GM12878 (cell line): ENCODE results near the gene ZNF804A. TPM values are rescaled to one million over a fixed set of nuclear protein-coding genes. Genes with fewer than 3 reads are reported as not detected.
"Not testable (repeated sequence)": the region's sequence is repeated elsewhere in the genome, so short reads cannot be mapped to it uniquely, and the experiment has no call there.

ENCODE experiments used
- ATAC-seq: fragments of 200-7000 bp; cut with Tn5 transposase; 3 replicates; pipeline ENCODE4 v1.9.1; 2020; ENCODE audit warnings: mild to moderate bottlenecking, moderate library complexity
- BruUV-seq: library from RNA; stranded (reverse); fragments of 400-500 nt; replicated peaks from 2 replicates; lab custom pipeline; 2021; lab: Mats Ljungman, UMichigan
- CTCF ChIA-PET: fragments of 300-600 bp; sonication (Branson Sonifier 250); formaldehyde crosslinking; extraction: SDS; loops from one replicate; lab custom pipeline; 2021; ENCODE audit warnings: inconsistent platforms; lab: Yijun Ruan, JAX
- POLR2A ChIA-PET: fragments of 350-600 bp; formaldehyde crosslinking; extraction: SDS; loops from one replicate; lab custom pipeline; 2021; ENCODE audit warnings: inconsistent platforms; lab: Charles Lee
- RAD21 ChIA-PET: fragments of 300-600 bp; sonication (Branson Sonifier 250); formaldehyde crosslinking; loops from one replicate; lab custom pipeline; 2023; ENCODE audit warnings: antibody characterized with exemption; ENCODE audit not compliant: unreplicated experiment; lab: Charles Lee
- SMC1A ChIA-PET: fragments of 300-600 bp; sonication (Branson Sonifier 250); formaldehyde crosslinking; loops from one replicate; lab custom pipeline; 2023; ENCODE audit not compliant: unreplicated experiment, uncharacterized antibody; lab: Charles Lee
- DNase-seq: peaks from one replicate; pipeline ENCODE4 v3.0.0-alpha.2; 2011; ENCODE audit warnings: low read depth, low spot score
- FAIRE-seq: peaks from 3 replicates; lab custom pipeline; 2011; peaks lifted over from hg19 to GRCh38; lab: Jason Lieb, UNC
- H2AFZ ChIP-seq: 2 replicates; pipeline ENCODE4 v1.6.0; 2011; ENCODE audit warnings: low read depth, low read length, control low read depth; ENCODE audit not compliant: control insufficient read depth
- H3K27ac ChIP-seq: 2 replicates; pipeline ENCODE4 v1.5.1; 2011; ENCODE audit warnings: control low read depth; ENCODE audit not compliant: control insufficient read depth, insufficient read depth
- H3K27me3 ChIP-seq, 2 experiments: replicated peaks in 1 of 2; 2 replicates each; pipeline versions ENCODE4 v1.6.0 to v1.6.1; 2011; ENCODE audit warnings: low read length in 1 of 2; ENCODE audit not compliant: control insufficient read depth in 2 of 2, insufficient read depth in 2 of 2
- H3K36me3 ChIP-seq, 2 experiments: 2 replicates each; pipeline ENCODE4 v1.5.1; 2011; ENCODE audit warnings: low read length in 1 of 2; ENCODE audit not compliant: control insufficient read depth in 2 of 2, insufficient read depth in 2 of 2
- H3K4me1 ChIP-seq: 2 replicates; pipeline ENCODE4 v1.6.1; 2011; ENCODE audit warnings: mild to moderate bottlenecking, low read length, moderate library complexity, mixed read lengths; ENCODE audit not compliant: control insufficient read depth, insufficient read depth
- H3K4me2 ChIP-seq: 2 replicates; pipeline ENCODE4 v1.6.0; 2011; ENCODE audit warnings: control low read depth; ENCODE audit not compliant: control insufficient read depth, insufficient read depth
- H3K4me3 ChIP-seq: fragments of 200-600 bp; sonication (generic); 2 replicates; pipeline ENCODE4 v1.5.1; 2016
- H3K79me2 ChIP-seq: 2 replicates; pipeline ENCODE4 v1.6.0; 2011; ENCODE audit warnings: low read length; ENCODE audit not compliant: control insufficient read depth, insufficient read depth
- H3K9ac ChIP-seq: 2 replicates; pipeline ENCODE4 v1.8.0; 2011; ENCODE audit warnings: low read length, control low read depth, mixed read lengths; ENCODE audit not compliant: control insufficient read depth, insufficient read depth
- H3K9me3 ChIP-seq: replicated peaks from 3 replicates; pipeline ENCODE4 v1.5.1; 2011; ENCODE audit warnings: mild to moderate bottlenecking, low read length; ENCODE audit not compliant: control insufficient read depth, insufficient read depth
- H4K20me1 ChIP-seq: 2 replicates; pipeline ENCODE4 v1.6.0; 2011; ENCODE audit not compliant: control insufficient read depth, insufficient read depth
- CBX3 ChIP-seq: fragments of 200-600 bp; sonication (generic); IDR thresholded peaks from 2 replicates; pipeline ENCODE4 v1.6.1; 2016; ENCODE audit warnings: low read depth, borderline replicate concordance
- ELK1 ChIP-seq: IDR thresholded peaks from 2 replicates; pipeline ENCODE4 v1.6.1; 2012; ENCODE audit warnings: low read depth, low read length, improper control_type of control experiment
- LARP7 ChIP-seq: fragments of 450-650 bp; IDR thresholded peaks from 2 replicates; pipeline ENCODE4 v1.6.1; 2017; ENCODE audit warnings: mild to moderate bottlenecking
- NFYB ChIP-seq: IDR thresholded peaks from 2 replicates; pipeline ENCODE4 v1.6.1; 2011; ENCODE audit warnings: low read depth, mild to moderate bottlenecking, low read length, improper control_type of control experiment, moderate library complexity; ENCODE audit not compliant: insufficient read depth
- ZBED1 ChIP-seq: IDR thresholded peaks from 2 replicates; pipeline ENCODE4 v1.6.1; 2016; ENCODE audit warnings: borderline replicate concordance
- WGBS: methylation state at CpG from one replicate; pipeline ENCODE4 v1.1.6; 2016; ENCODE audit warnings: low lambda C conversion rate; ENCODE audit not compliant: insufficient replicate concordance, insufficient coverage; ENCODE audit errors: missing lambda C conversion rate; 5-methylcytosine and 5-hydroxymethylcytosine counted together
- in situ Hi-C: fragments of 300-500 bp; cut with MboI; formaldehyde crosslinking; loops from 9 replicates; pipeline ENCODE4 v1.14.3; 2018; ENCODE audit warnings: mixed read lengths
- intact Hi-C: fragments of 100-400 bp; cut with micrococcal nuclease; formaldehyde crosslinking; loops from one replicate; pipeline ENCODE4 v1.14.2; 2022; ENCODE audit not compliant: unreplicated experiment
- polyA plus RNA-seq, 11 experiments: library from polyadenylated mRNA; depleted of rRNA in 4 of 11; unstranded in 6 of 11; stranded (reverse) in 5 of 11; fragments of >200 nt; fragmentation: Nextera tagmentation in 4 of 11; fragmentation: Illumina TruSeq in 1 of 11; extraction: Ambion mirVana in 4 of 11; extraction: Trizol in 1 of 11; gene quantifications; 1 replicate in 1 of 11; 2 replicates in 10 of 11; pipeline versions ENCODE4 v1.2.1 to v1.2.3, GENCODE V29; 2011 to 2016; ENCODE audit warnings: inconsistent platforms in 2 of 11, missing spikeins in 2 of 11, low read depth in 1 of 11
- total RNA-seq, 4 experiments: library from RNA; depleted of rRNA in 3 of 4; stranded (reverse); fragments of >200 nt in 3 of 4; fragmentation: Illumina TruSeq in 1 of 4; extraction: Trizol in 1 of 4; gene quantifications; 2 replicates each; pipeline versions ENCODE4 v1.2.1 to v1.2.3, GENCODE V29; 2013 to 2021
- TF ChIP-seq, protein P1 (sequence below): IDR thresholded peaks from 2 replicates; pipeline ENCODE4 v1.6.1; 2011; ENCODE audit warnings: mild to moderate bottlenecking, low read depth, low read length, moderate library complexity; ENCODE audit not compliant: insufficient replicate concordance

Gene ZNF804A
- total and polyA plus RNA-seq, 10 of the 15 experiments (the other 5 are each of a cell fraction or from before 2014, with no cell fraction given), result 0.19 to 2.3 (median 1.4) TPM

DNA sequence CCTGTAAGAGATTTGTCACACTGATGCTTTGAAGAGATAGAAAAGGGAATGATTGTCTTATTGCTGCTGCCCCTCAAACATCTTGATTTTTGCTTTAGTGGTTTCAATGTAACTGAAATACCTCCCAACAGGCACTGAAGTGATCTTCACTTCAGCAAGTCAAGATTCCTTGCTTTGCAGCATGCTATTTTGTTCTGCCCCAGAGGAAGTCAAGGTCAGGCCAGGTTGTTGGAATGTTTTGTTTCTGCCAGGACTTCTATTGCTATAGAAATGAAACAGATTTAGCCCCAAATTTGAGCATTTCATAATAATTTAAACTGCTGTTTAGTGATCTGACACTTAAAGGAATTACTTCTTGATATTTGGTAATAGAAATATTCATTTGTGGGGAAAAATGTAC, 277.6 kb downstream of the ZNF804A start (continued):
- no peak for TF ChIP-seq ELK1

GRCh38 chr2:184877909-184878308, 279.6 kb downstream of the ZNF804A start:
- no peak for TF ChIP-seq LARP7
- TF ChIP-seq, all 136 proteins: peak for 0
- ATAC-seq (no peak), FAIRE-seq (no peak), DNase-seq (no peak)
- Histone ChIP-seq H3K9me3 (no peaks in the 10 kb centered on the region), H2AFZ (no peak overlapping the region), H3K27me3 (no peaks in the 10 kb centered on the region), H3K9ac (no peak overlapping the region), H3K4me3 (no peak overlapping the region), H4K20me1 (no peaks in the 10 kb centered on the region), H3K4me2 (no peak overlapping the region), H3K27ac (no peak overlapping the region), H3K79me2 (no peaks in the 10 kb centered on the region), H3K4me1 (no peaks in the 10 kb centered on the region), H3K36me3 (no peaks in the 10 kb centered on the region)
- BruUV-seq, result no TSS peak
- in situ Hi-C loops, result no loop called here
- 38% methylated on average over 2 of the region's 2 CpGs for WGBS
- ChIA-PET CTCF (no interaction called here), RAD21 (no interaction called here), SMC1A (no interaction called here), POLR2A (no interaction called here)
- intact Hi-C loops, result no loop called here

- no peak overlapping the region for H3K27ac ChIP-seq
- H3K9ac ChIP-seq, result no peak overlapping the region
- no peaks in the 10 kb centered on the region for H3K9me3 ChIP-seq
- SMC1A ChIA-PET, result no interaction called here
- CTCF ChIA-PET, result no interaction called here
- BruUV-seq, result no TSS peak
- 0% methylated on average over 1 of the region's 1 CpG for WGBS
- ATAC-seq (no peak), FAIRE-seq (no peak), DNase-seq (no peak)
- TF ChIP-seq CBX3, result no peak
- TF ChIP-seq ZBED1, result no peak
- TF ChIP-seq, protein P1, sequence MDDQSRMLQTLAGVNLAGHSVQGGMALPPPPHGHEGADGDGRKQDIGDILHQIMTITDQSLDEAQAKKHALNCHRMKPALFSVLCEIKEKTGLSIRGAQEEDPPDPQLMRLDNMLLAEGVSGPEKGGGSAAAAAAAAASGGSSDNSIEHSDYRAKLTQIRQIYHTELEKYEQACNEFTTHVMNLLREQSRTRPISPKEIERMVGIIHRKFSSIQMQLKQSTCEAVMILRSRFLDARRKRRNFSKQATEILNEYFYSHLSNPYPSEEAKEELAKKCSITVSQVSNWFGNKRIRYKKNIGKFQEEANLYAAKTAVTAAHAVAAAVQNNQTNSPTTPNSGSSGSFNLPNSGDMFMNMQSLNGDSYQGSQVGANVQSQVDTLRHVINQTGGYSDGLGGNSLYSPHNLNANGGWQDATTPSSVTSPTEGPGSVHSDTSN, result no peak
- TF ChIP-seq NFYB, result no peak
- H3K4me2 ChIP-seq, result no peak overlapping the region
- H3K27me3 ChIP-seq, result no peaks in the 10 kb centered on the region
- intact Hi-C loops, result no loop called here
- no peaks in the 10 kb centered on the region for H3K4me1 ChIP-seq
- H4K20me1 ChIP-seq, result no peaks in the 10 kb centered on the region
- H3K79me2 ChIP-seq, result no peaks in the 10 kb centered on the region
- no peak overlapping the region for H2AFZ ChIP-seq
- no peak overlapping the region for H3K4me3 ChIP-seq
- in situ Hi-C loops, result no loop called here
- H3K36me3 ChIP-seq, result no peaks in the 10 kb centered on the region
- RAD21 ChIA-PET, result no interaction called here
- POLR2A ChIA-PET, result no interaction called here
Observed at GRCh38 chr2:184879671-184880070, 281.3 kb downstream of the ZNF804A start.

GRCh38 chr2:184886585-184886984, 288.3 kb downstream of the ZNF804A start:
- BruUV-seq, DNase-seq, RAD21 ChIA-PET, H3K9ac ChIP-seq, ATAC-seq, SMC1A ChIA-PET, H3K9me3 ChIP-seq, H4K20me1 ChIP-seq, intact Hi-C loops, H3K36me3 ChIP-seq, H2AFZ ChIP-seq, in situ Hi-C loops, H3K27me3 ChIP-seq, H3K27ac ChIP-seq, POLR2A ChIA-PET, H3K4me2 ChIP-seq, H3K4me1 ChIP-seq, FAIRE-seq, H3K4me3 ChIP-seq, CTCF ChIA-PET, H3K79me2 ChIP-seq: not testable (repeated sequence)
- WGBS, result 3% methylated on average over 2 of the region's 2 CpGs
